ENCODE data around the gene ZNF76.

ZNF76 gene

GRCh38 chr6:35264550-35265274 lies 5.2 kb downstream of the ZNF76 start:
- Histone ChIP-seq H3K4me1 (ENCODE audit: control insufficient read depth in 2 of 2, insufficient read depth in 2 of 2, low read length in 2 of 2) (peaks cover 4 to 8% of the 10 kb centered on the region in 2 donors), H3K9me3 (ENCODE audit: control insufficient read depth in 2 of 2, low read length in 2 of 2) (no peaks in the 10 kb centered on the region)

GRCh38 chr6:35265523-35265922 lies 6.0 kb downstream of the ZNF76 start:
- Histone ChIP-seq H3K9ac (ENCODE audit: low read depth in 1 of 2, low read length in 2 of 2) (no peak overlapping the region), H3K36me3 (ENCODE audit: control insufficient read depth in 2 of 2, insufficient read depth in 2 of 2, low read length in 2 of 2) (no peaks in the 10 kb centered on the region), H3K4me1 (ENCODE audit: control insufficient read depth in 2 of 2, insufficient read depth in 2 of 2, low read length in 2 of 2) (peaks cover 0 to 2% of the 10 kb centered on the region in 2 donors), H3K4me3 (ENCODE audit: low read length in 2 of 2) (no peak overlapping the region), H3K27ac (ENCODE audit: low read depth in 2 of 2, low read length in 2 of 2) (no peak overlapping the region), H3K27me3 (ENCODE audit: control insufficient read depth in 2 of 2, insufficient read depth in 2 of 2, low read length in 2 of 2) (no peaks in the 10 kb centered on the region), H3K9me3 (ENCODE audit: control insufficient read depth in 2 of 2, low read length in 2 of 2) (no peaks in the 10 kb centered on the region)

More at GRCh38 chr6:35264550-35265274, 5.2 kb downstream of the ZNF76 start:
- H3K27me3 ChIP-seq (ENCODE audit: control insufficient read depth in 2 of 2, insufficient read depth in 2 of 2, low read length in 2 of 2) = no peaks in the 10 kb centered on the region
- no peak overlapping the region for H3K9ac ChIP-seq (ENCODE audit: low read depth in 1 of 2, low read length in 2 of 2)
- no peaks in the 10 kb centered on the region for H3K36me3 ChIP-seq (ENCODE audit: control insufficient read depth in 2 of 2, insufficient read depth in 2 of 2, low read length in 2 of 2)
- H3K4me3 ChIP-seq (ENCODE audit: low read length in 2 of 2) = no peak overlapping the region
- H3K27ac ChIP-seq (ENCODE audit: low read depth in 2 of 2, low read length in 2 of 2) = no peak overlapping the region

GRCh38 chr6:35267446-35267845 lies 7.9 kb downstream of the ZNF76 start:
- H3K27ac ChIP-seq (ENCODE audit: low read depth in 2 of 2, low read length in 2 of 2) = no peak overlapping the region

GRCh38 chr6:35267897-35268296 lies 8.4 kb downstream of the ZNF76 start:
- Histone ChIP-seq H3K4me1 (ENCODE audit: control insufficient read depth in 2 of 2, insufficient read depth in 2 of 2, low read length in 2 of 2) (no peaks in the 10 kb centered on the region), H3K27me3 (ENCODE audit: control insufficient read depth in 2 of 2, insufficient read depth in 2 of 2, low read length in 2 of 2) (no peaks in the 10 kb centered on the region), H3K9me3 (ENCODE audit: control insufficient read depth in 2 of 2, low read length in 2 of 2) (no peaks in the 10 kb centered on the region), H3K36me3 (ENCODE audit: control insufficient read depth in 2 of 2, insufficient read depth in 2 of 2, low read length in 2 of 2) (no peaks in the 10 kb centered on the region), H3K27ac (ENCODE audit: low read depth in 2 of 2, low read length in 2 of 2) (no peak overlapping the region), H3K9ac (ENCODE audit: low read depth in 1 of 2, low read length in 2 of 2) (no peak overlapping the region), H3K4me3 (ENCODE audit: low read length in 2 of 2) (no peak overlapping the region)

More at GRCh38 chr6:35267446-35267845, 7.9 kb downstream of the ZNF76 start:
- no peaks in the 10 kb centered on the region for H3K27me3 ChIP-seq (ENCODE audit: control insufficient read depth in 2 of 2, insufficient read depth in 2 of 2, low read length in 2 of 2)
- H3K9me3 ChIP-seq (ENCODE audit: control insufficient read depth in 2 of 2, low read length in 2 of 2) = no peaks in the 10 kb centered on the region
- no peak overlapping the region for H3K9ac ChIP-seq (ENCODE audit: low read depth in 1 of 2, low read length in 2 of 2)
- no peaks in the 10 kb centered on the region for H3K36me3 ChIP-seq (ENCODE audit: control insufficient read depth in 2 of 2, insufficient read depth in 2 of 2, low read length in 2 of 2)
- H3K4me3 ChIP-seq (ENCODE audit: low read length in 2 of 2) = no peak overlapping the region
- no peaks in the 10 kb centered on the region for H3K4me1 ChIP-seq (ENCODE audit: control insufficient read depth in 2 of 2, insufficient read depth in 2 of 2, low read length in 2 of 2)

GRCh38 chr6:35272005-35272404 lies 12.5 kb downstream of the ZNF76 start:
- H3K9ac ChIP-seq (ENCODE audit: low read depth in 1 of 2, low read length in 2 of 2) = no peak overlapping the region
- no peaks in the 10 kb centered on the region for H3K36me3 ChIP-seq (ENCODE audit: control insufficient read depth in 2 of 2, insufficient read depth in 2 of 2, low read length in 2 of 2)
- no peaks in the 10 kb centered on the region for H3K9me3 ChIP-seq (ENCODE audit: control insufficient read depth in 2 of 2, low read length in 2 of 2)
- H3K4me3 ChIP-seq (ENCODE audit: low read length in 2 of 2) = no peak overlapping the region
- H3K27me3 ChIP-seq (ENCODE audit: control insufficient read depth in 2 of 2, insufficient read depth in 2 of 2, low read length in 2 of 2) = no peaks in the 10 kb centered on the region
- H3K27ac ChIP-seq (ENCODE audit: low read depth in 2 of 2, low read length in 2 of 2) = no peak overlapping the region
- H3K4me1 ChIP-seq (ENCODE audit: control insufficient read depth in 2 of 2, insufficient read depth in 2 of 2, low read length in 2 of 2) = peaks cover 2 to 4% of the 10 kb centered on the region in 2 donors

- H3K4me1 ChIP-seq (ENCODE audit: control insufficient read depth in 2 of 2, insufficient read depth in 2 of 2, low read length in 2 of 2) = peaks cover 2 to 4% of the 10 kb centered on the region in 2 donors
- no peak overlapping the region for H3K4me3 ChIP-seq (ENCODE audit: low read length in 2 of 2)
- H3K9me3 ChIP-seq (ENCODE audit: control insufficient read depth in 2 of 2, low read length in 2 of 2) = no peaks in the 10 kb centered on the region
- no peak overlapping the region for H3K9ac ChIP-seq (ENCODE audit: low read depth in 1 of 2, low read length in 2 of 2)
- H3K36me3 ChIP-seq (ENCODE audit: control insufficient read depth in 2 of 2, insufficient read depth in 2 of 2, low read length in 2 of 2) = no peaks in the 10 kb centered on the region
- H3K27me3 ChIP-seq (ENCODE audit: control insufficient read depth in 2 of 2, insufficient read depth in 2 of 2, low read length in 2 of 2) = no peaks in the 10 kb centered on the region
- H3K27ac ChIP-seq (ENCODE audit: low read depth in 2 of 2, low read length in 2 of 2) = no peak overlapping the region
Measured at GRCh38 chr6:35273822-35274559, 14.5 kb downstream of the ZNF76 start.

GRCh38 chr6:35275744-35276260 lies 16.3 kb downstream of the ZNF76 start:
- H3K27ac ChIP-seq (ENCODE audit: low read depth in 2 of 2, low read length in 2 of 2) = no peak overlapping the region
- H3K9me3 ChIP-seq (ENCODE audit: control insufficient read depth in 2 of 2, low read length in 2 of 2) = no peaks in the 10 kb centered on the region
- no peaks in the 10 kb centered on the region for H3K27me3 ChIP-seq (ENCODE audit: control insufficient read depth in 2 of 2, insufficient read depth in 2 of 2, low read length in 2 of 2)
- no peak overlapping the region for H3K9ac ChIP-seq (ENCODE audit: low read depth in 1 of 2, low read length in 2 of 2)
- H3K4me1 ChIP-seq (ENCODE audit: control insufficient read depth in 2 of 2, insufficient read depth in 2 of 2, low read length in 2 of 2) = peaks cover 2 to 4% of the 10 kb centered on the region in 2 donors
- H3K4me3 ChIP-seq (ENCODE audit: low read length in 2 of 2) = no peak overlapping the region
- no peaks in the 10 kb centered on the region for H3K36me3 ChIP-seq (ENCODE audit: control insufficient read depth in 2 of 2, insufficient read depth in 2 of 2, low read length in 2 of 2)

- Histone ChIP-seq H3K27ac (ENCODE audit: low read depth in 2 of 2, low read length in 2 of 2) (no peak overlapping the region), H3K9me3 (ENCODE audit: control insufficient read depth in 2 of 2, low read length in 2 of 2) (no peaks in the 10 kb centered on the region), H3K4me1 (ENCODE audit: control insufficient read depth in 2 of 2, insufficient read depth in 2 of 2, low read length in 2 of 2) (peaks cover 2 to 4% of the 10 kb centered on the region in 2 donors), H3K36me3 (ENCODE audit: control insufficient read depth in 2 of 2, insufficient read depth in 2 of 2, low read length in 2 of 2) (peaks cover 22 to 23% of the 10 kb centered on the region in 2 donors), H3K9ac (ENCODE audit: low read depth in 1 of 2, low read length in 2 of 2) (no peak overlapping the region), H3K27me3 (ENCODE audit: control insufficient read depth in 2 of 2, insufficient read depth in 2 of 2, low read length in 2 of 2) (no peaks in the 10 kb centered on the region), H3K4me3 (ENCODE audit: low read length in 2 of 2) (no peak overlapping the region)
Measured at GRCh38 chr6:35278708-35279107, 19.2 kb downstream of the ZNF76 start.

GRCh38 chr6:35280903-35281302 lies 21.4 kb downstream of the ZNF76 start:
- no peak overlapping the region for H3K27ac ChIP-seq (ENCODE audit: low read depth in 2 of 2, low read length in 2 of 2)
- no peak overlapping the region for H3K9ac ChIP-seq (ENCODE audit: low read depth in 1 of 2, low read length in 2 of 2)
- H3K27me3 ChIP-seq (ENCODE audit: control insufficient read depth in 2 of 2, insufficient read depth in 2 of 2, low read length in 2 of 2) = no peaks in the 10 kb centered on the region
- H3K4me1 ChIP-seq (ENCODE audit: control insufficient read depth in 2 of 2, insufficient read depth in 2 of 2, low read length in 2 of 2) = no peaks in the 10 kb centered on the region
- H3K9me3 ChIP-seq (ENCODE audit: control insufficient read depth in 2 of 2, low read length in 2 of 2) = no peaks in the 10 kb centered on the region
- peaks cover 24 to 27% of the 10 kb centered on the region in 2 donors for H3K36me3 ChIP-seq (ENCODE audit: control insufficient read depth in 2 of 2, insufficient read depth in 2 of 2, low read length in 2 of 2)
- H3K4me3 ChIP-seq (ENCODE audit: low read length in 2 of 2) = no peak overlapping the region

- Histone ChIP-seq H3K9ac (ENCODE audit: low read depth in 1 of 2, low read length in 2 of 2) (no peak overlapping the region), H3K27ac (ENCODE audit: low read depth in 2 of 2, low read length in 2 of 2) (no peak overlapping the region), H3K4me1 (ENCODE audit: control insufficient read depth in 2 of 2, insufficient read depth in 2 of 2, low read length in 2 of 2) (no peaks in the 10 kb centered on the region), H3K4me3 (ENCODE audit: low read length in 2 of 2) (no peak overlapping the region), H3K36me3 (ENCODE audit: control insufficient read depth in 2 of 2, insufficient read depth in 2 of 2, low read length in 2 of 2) (peaks cover 31 to 43% of the 10 kb centered on the region in 2 donors), H3K27me3 (ENCODE audit: control insufficient read depth in 2 of 2, insufficient read depth in 2 of 2, low read length in 2 of 2) (no peaks in the 10 kb centered on the region), H3K9me3 (ENCODE audit: control insufficient read depth in 2 of 2, low read length in 2 of 2) (no peaks in the 10 kb centered on the region)
Measured at GRCh38 chr6:35282472-35282871, 22.9 kb downstream of the ZNF76 start.
